K562 (cell line): ENCODE measurements around the gene GRK4. TPM values are rescaled to one million over a fixed set of nuclear protein-coding genes. Genes with fewer than 3 reads are reported as not detected.

Experiments used
- ADNP ChIP-seq: fragments of 200-800 bp; sonication (Bioruptor generic); IDR thresholded peaks from 2 replicates; pipeline ENCODE4 v1.6.1; 2016; ENCODE audit warnings: missing genetic modification characterization, missing compliant biosample characterization
- BRD9 ChIP-seq: fragments of 450-650 bp; IDR thresholded peaks from 2 replicates; pipeline ENCODE4 v1.6.1; 2018; ENCODE audit warnings: low read depth; ENCODE audit not compliant: partially characterized antibody
- CBX1 ChIP-seq: sonication (generic); IDR thresholded peaks from 2 replicates; pipeline ENCODE4 v1.6.1; 2016; ENCODE audit warnings: antibody characterized with exemption, low read depth, mild to moderate bottlenecking
- FOXK1 ChIP-seq: sonication (generic); formaldehyde crosslinking; IDR thresholded peaks from 2 replicates; pipeline ENCODE4 v1.8.0; 2022; ENCODE audit warnings: missing genetic modification reagents, mild to moderate bottlenecking, borderline replicate concordance
- STAT5A ChIP-seq: IDR thresholded peaks from 2 replicates; pipeline ENCODE4 v1.6.1; 2012; ENCODE audit warnings: low read length, inconsistent platforms, borderline replicate concordance
- ZNF583 ChIP-seq: fragments of 250-450 bp; sonication (Bioruptor Pico); IDR thresholded peaks from 2 replicates; pipeline ENCODE4 v1.4.0; 2020
- ZNF766 ChIP-seq: fragments of 200-800 bp; sonication (Bioruptor generic); conservative IDR thresholded peaks from 2 replicates; pipeline ENCODE4 v1.6.1; 2016; ENCODE audit warnings: missing genetic modification characterization, missing compliant biosample characterization
- ZNF79 ChIP-seq: fragments of 250-450 bp; sonication (Bioruptor Pico); IDR thresholded peaks from 2 replicates; pipeline ENCODE4 v1.4.0; 2020; ENCODE audit warnings: low read depth, mild to moderate bottlenecking, moderate library complexity
- polyA plus RNA-seq, 8 experiments: library from polyadenylated mRNA; depleted of rRNA in 4 of 8; stranded (reverse) in 5 of 8; unstranded in 3 of 8; fragments of >200 nt; fragmentation: Nextera tagmentation in 2 of 8; fragmentation: Illumina TruSeq in 1 of 8; extraction: Ambion mirVana in 2 of 8; extraction: Trizol in 1 of 8; gene quantifications; 2 replicates each; pipeline versions ENCODE4 v1.2.1 to v1.2.3, GENCODE V29; 2011 to 2014; ENCODE audit warnings: inconsistent platforms in 1 of 8, missing spikeins in 1 of 8
- total RNA-seq, 7 experiments: library from RNA; depleted of rRNA in 6 of 7; stranded (reverse); fragments of >200 nt in 6 of 7; fragmentation: Illumina TruSeq in 2 of 7; extraction: Trizol in 2 of 7; gene quantifications; 2 replicates each; pipeline versions ENCODE4 v1.2.1 to v1.2.3, GENCODE V29; 2011 to 2021; ENCODE audit warnings: low replicate concordance in 1 of 7
- TF ChIP-seq, protein P1 (sequence below): fragments of 450-650 bp; IDR thresholded peaks from 2 replicates; pipeline ENCODE4 v1.6.1; 2016; ENCODE audit warnings: mild to moderate bottlenecking, moderate library complexity
- TF ChIP-seq, protein P2 (sequence below), 2 experiments: IDR thresholded peaks; 2 replicates each; pipeline ENCODE4 v1.6.1; 2012; ENCODE audit warnings: improper control_type of control experiment in 2 of 2, low read depth in 2 of 2, low read length in 2 of 2, borderline replicate concordance in 1 of 2
- TF ChIP-seq, protein P3 (sequence below): sonication (generic); formaldehyde crosslinking; IDR thresholded peaks from 2 replicates; pipeline ENCODE4 v1.8.0; 2022; ENCODE audit warnings: mild to moderate bottlenecking, missing genetic modification reagents, borderline replicate concordance

The GRK4 gene
- total and polyA plus RNA-seq, 9 of the 15 experiments (the other 6 are each of a cell fraction or from before 2014, with no cell fraction given) = 1.1 to 4.8 (median 2.6) TPM

DNA sequence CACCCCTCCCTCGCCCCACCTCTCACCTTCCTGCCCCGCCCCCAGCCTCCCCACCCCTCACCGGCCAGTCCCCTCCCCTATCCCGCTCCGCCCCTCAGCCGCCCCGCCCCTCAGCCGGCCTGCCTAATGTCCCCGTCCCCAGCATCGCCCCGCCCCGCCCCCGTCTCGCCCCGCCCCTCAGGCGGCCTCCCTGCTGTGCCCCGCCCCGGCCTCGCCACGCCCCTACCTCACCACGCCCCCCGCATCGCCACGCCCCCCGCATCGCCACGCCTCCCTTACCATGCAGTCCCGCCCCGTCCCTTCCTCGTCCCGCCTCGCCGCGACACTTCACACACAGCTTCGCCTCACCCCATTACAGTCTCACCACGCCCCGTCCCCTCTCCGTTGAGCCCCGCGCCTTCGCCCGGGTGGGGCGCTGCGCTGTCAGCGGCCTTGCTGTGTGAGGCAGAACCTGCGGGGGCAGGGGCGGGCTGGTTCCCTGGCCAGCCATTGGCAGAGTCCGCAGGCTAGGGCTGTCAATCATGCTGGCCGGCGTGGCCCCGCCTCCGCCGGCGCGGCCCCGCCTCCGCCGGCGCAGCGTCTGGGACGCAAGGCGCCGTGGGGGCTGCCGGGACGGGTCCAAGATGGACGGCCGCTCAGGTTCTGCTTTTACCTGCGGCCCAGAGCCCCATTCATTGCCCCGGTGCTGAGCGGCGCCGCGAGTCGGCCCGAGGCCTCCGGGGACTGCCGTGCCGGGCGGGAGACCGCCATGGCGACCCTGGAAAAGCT is 110.9 kb downstream of the GRK4 start, which contains the start of the genes HTT and HTT-AS (continued):
- TF ChIP-seq, protein P1, sequence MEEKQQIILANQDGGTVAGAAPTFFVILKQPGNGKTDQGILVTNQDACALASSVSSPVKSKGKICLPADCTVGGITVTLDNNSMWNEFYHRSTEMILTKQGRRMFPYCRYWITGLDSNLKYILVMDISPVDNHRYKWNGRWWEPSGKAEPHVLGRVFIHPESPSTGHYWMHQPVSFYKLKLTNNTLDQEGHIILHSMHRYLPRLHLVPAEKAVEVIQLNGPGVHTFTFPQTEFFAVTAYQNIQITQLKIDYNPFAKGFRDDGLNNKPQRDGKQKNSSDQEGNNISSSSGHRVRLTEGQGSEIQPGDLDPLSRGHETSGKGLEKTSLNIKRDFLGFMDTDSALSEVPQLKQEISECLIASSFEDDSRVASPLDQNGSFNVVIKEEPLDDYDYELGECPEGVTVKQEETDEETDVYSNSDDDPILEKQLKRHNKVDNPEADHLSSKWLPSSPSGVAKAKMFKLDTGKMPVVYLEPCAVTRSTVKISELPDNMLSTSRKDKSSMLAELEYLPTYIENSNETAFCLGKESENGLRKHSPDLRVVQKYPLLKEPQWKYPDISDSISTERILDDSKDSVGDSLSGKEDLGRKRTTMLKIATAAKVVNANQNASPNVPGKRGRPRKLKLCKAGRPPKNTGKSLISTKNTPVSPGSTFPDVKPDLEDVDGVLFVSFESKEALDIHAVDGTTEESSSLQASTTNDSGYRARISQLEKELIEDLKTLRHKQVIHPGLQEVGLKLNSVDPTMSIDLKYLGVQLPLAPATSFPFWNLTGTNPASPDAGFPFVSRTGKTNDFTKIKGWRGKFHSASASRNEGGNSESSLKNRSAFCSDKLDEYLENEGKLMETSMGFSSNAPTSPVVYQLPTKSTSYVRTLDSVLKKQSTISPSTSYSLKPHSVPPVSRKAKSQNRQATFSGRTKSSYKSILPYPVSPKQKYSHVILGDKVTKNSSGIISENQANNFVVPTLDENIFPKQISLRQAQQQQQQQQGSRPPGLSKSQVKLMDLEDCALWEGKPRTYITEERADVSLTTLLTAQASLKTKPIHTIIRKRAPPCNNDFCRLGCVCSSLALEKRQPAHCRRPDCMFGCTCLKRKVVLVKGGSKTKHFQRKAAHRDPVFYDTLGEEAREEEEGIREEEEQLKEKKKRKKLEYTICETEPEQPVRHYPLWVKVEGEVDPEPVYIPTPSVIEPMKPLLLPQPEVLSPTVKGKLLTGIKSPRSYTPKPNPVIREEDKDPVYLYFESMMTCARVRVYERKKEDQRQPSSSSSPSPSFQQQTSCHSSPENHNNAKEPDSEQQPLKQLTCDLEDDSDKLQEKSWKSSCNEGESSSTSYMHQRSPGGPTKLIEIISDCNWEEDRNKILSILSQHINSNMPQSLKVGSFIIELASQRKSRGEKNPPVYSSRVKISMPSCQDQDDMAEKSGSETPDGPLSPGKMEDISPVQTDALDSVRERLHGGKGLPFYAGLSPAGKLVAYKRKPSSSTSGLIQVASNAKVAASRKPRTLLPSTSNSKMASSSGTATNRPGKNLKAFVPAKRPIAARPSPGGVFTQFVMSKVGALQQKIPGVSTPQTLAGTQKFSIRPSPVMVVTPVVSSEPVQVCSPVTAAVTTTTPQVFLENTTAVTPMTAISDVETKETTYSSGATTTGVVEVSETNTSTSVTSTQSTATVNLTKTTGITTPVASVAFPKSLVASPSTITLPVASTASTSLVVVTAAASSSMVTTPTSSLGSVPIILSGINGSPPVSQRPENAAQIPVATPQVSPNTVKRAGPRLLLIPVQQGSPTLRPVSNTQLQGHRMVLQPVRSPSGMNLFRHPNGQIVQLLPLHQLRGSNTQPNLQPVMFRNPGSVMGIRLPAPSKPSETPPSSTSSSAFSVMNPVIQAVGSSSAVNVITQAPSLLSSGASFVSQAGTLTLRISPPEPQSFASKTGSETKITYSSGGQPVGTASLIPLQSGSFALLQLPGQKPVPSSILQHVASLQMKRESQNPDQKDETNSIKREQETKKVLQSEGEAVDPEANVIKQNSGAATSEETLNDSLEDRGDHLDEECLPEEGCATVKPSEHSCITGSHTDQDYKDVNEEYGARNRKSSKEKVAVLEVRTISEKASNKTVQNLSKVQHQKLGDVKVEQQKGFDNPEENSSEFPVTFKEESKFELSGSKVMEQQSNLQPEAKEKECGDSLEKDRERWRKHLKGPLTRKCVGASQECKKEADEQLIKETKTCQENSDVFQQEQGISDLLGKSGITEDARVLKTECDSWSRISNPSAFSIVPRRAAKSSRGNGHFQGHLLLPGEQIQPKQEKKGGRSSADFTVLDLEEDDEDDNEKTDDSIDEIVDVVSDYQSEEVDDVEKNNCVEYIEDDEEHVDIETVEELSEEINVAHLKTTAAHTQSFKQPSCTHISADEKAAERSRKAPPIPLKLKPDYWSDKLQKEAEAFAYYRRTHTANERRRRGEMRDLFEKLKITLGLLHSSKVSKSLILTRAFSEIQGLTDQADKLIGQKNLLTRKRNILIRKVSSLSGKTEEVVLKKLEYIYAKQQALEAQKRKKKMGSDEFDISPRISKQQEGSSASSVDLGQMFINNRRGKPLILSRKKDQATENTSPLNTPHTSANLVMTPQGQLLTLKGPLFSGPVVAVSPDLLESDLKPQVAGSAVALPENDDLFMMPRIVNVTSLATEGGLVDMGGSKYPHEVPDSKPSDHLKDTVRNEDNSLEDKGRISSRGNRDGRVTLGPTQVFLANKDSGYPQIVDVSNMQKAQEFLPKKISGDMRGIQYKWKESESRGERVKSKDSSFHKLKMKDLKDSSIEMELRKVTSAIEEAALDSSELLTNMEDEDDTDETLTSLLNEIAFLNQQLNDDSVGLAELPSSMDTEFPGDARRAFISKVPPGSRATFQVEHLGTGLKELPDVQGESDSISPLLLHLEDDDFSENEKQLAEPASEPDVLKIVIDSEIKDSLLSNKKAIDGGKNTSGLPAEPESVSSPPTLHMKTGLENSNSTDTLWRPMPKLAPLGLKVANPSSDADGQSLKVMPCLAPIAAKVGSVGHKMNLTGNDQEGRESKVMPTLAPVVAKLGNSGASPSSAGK = no peak
- no peak for TF ChIP-seq BRD9
- TF ChIP-seq STAT5A = no peak
- TF ChIP-seq ADNP (tag) = no peak
- 0 out of 2 replicates have a peak, but pooled peaks have one; percentile 44 for TF ChIP-seq ZNF583 (CRISPR knock-in tag)
- TF ChIP-seq ZNF79 (CRISPR knock-in tag) = no peak
- no peak for TF ChIP-seq FOXK1
- TF ChIP-seq, protein P2, sequence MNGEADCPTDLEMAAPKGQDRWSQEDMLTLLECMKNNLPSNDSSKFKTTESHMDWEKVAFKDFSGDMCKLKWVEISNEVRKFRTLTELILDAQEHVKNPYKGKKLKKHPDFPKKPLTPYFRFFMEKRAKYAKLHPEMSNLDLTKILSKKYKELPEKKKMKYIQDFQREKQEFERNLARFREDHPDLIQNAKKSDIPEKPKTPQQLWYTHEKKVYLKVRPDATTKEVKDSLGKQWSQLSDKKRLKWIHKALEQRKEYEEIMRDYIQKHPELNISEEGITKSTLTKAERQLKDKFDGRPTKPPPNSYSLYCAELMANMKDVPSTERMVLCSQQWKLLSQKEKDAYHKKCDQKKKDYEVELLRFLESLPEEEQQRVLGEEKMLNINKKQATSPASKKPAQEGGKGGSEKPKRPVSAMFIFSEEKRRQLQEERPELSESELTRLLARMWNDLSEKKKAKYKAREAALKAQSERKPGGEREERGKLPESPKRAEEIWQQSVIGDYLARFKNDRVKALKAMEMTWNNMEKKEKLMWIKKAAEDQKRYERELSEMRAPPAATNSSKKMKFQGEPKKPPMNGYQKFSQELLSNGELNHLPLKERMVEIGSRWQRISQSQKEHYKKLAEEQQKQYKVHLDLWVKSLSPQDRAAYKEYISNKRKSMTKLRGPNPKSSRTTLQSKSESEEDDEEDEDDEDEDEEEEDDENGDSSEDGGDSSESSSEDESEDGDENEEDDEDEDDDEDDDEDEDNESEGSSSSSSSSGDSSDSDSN (IDR thresholded peaks at IDR 0.05; ENCODE audit: borderline replicate concordance in 1 of 2, low read depth in 2 of 2, low read length in 2 of 2) = no peak
- TF ChIP-seq, protein P3, sequence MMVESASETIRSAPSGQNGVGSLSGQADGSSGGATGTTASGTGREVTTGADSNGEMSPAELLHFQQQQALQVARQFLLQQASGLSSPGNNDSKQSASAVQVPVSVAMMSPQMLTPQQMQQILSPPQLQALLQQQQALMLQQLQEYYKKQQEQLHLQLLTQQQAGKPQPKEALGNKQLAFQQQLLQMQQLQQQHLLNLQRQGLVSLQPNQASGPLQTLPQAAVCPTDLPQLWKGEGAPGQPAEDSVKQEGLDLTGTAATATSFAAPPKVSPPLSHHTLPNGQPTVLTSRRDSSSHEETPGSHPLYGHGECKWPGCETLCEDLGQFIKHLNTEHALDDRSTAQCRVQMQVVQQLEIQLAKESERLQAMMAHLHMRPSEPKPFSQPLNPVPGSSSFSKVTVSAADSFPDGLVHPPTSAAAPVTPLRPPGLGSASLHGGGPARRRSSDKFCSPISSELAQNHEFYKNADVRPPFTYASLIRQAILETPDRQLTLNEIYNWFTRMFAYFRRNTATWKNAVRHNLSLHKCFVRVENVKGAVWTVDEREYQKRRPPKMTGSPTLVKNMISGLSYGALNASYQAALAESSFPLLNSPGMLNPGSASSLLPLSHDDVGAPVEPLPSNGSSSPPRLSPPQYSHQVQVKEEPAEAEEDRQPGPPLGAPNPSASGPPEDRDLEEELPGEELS (CRISPR knock-in tag) = no peak
- no peak for TF ChIP-seq ZNF766 (CRISPR knock-in tag)
- TF ChIP-seq CBX1 = no peak
